ENCODE measurements around the gene BET1L. TPM values are rescaled to one million over a fixed set of nuclear protein-coding genes. Genes with fewer than 3 reads are reported as not detected.

The BET1L gene
- total RNA-seq, 1 experiment from 2014 or later: 22.6 TPM

DNA sequence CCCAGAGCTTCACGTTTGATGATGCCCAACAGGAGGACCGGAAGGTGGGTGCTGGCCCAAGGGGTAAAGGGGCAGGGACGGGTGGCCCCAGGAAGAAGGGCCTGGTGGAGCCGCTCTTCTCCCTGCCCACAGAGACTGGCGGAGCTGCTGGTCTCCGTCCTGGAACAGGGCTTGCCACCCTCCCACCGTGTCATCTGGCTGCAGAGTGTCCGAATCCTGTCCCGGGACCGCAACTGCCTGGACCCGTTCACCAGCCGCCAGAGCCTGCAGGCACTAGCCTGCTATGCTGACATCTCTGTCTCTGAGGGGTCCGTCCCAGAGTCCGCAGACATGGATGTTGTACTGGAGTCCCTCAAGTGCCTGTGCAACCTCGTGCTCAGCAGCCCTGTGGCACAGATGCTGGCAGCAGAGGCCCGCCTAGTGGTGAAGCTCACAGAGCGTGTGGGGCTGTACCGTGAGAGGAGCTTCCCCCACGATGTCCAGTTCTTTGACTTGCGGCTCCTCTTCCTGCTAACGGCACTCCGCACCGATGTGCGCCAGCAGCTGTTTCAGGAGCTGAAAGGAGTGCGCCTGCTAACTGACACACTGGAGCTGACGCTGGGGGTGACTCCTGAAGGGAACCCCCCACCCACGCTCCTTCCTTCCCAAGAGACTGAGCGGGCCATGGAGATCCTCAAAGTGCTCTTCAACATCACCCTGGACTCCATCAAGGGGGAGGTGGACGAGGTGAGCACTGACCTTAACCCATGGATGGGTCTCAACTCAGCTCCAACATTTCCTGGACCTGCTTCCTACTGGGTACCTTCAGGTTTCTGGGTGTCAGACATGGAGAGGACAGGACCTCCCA is 2.3 kb upstream of the BET1L start:
- Histone ChIP-seq H3K4me3 (peak overlapping the region; percentile 88), H3K9me3 (replicated peaks) (no peaks in the 10 kb centered on the region), H3K27me3 (no peaks in the 10 kb centered on the region), H3K36me3 (peaks cover 49% of the 10 kb centered on the region), H3K4me1 (peaks cover 12% of the 10 kb centered on the region), H3K27ac (peak overlapping the region; percentile 66)
- DNase-seq: no peak

DNA sequence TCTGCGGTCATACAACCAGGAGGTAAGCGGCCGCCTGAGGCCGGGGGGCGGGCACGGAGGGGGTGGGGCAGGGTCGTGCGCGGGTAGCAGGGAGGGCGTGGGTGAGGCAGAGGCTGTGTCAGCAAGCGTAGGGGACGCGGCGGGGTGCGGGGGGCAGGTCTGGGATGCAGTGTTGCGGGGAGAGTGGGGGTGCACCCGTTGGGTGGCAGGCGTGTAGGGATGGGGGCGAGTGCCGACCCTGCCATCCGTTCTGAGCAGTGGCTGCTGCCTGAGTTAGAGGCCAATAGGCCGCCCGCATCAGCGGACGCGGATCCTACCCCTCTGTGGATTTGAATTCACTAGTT is 1.7 kb upstream of the BET1L start:
- peaks cover 44% of the 10 kb centered on the region for H3K36me3 ChIP-seq
- DNase-seq: no peak
- peak overlapping the region; percentile 66; the same call in 1 of the 2 replicates for H3K27ac ChIP-seq
- no peaks in the 10 kb centered on the region for H3K27me3 ChIP-seq
- peaks cover 18% of the 10 kb centered on the region for H3K4me1 ChIP-seq
- no peaks in the 10 kb centered on the region for H3K9me3 ChIP-seq (replicated peaks)
- H3K4me3 ChIP-seq: peak overlapping the region; percentile 88

DNA sequence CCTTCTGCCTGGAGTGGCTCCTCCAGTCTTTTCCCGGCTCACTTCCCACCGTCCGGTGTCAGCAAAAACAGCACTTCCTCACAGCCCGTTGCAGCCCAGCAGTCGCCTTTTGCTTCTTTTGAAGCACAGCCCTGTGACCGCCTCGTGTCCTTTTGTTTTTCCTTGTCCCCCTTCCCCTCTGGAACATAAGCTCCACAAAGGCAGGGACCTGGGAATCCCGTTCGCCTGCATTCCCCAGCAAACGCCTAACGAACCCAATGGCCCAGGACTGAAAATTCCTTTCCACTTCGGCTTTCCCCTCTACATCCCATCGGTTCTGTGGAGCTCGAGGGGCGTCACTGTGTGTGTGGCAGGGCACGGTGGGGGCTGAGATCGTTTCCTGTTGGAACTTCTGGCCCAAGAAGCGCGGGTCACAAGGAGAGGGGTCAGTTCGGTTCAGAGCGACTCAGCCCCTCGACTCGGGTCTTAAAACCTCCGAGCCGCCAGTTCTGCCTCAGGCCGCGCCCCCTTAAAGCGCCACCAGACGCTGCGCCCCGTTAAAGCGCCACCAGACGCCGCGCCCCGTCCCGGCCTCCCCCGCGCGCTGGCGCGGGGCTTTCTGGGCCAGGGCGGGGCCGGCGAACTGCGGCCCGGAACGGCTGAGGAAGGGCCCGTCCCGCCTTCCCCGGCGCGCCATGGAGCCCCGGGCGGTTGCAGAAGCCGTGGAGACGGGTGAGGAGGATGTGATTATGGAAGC is 1.1 kb upstream of the BET1L start:
- Histone ChIP-seq H3K4me1 (peaks cover 21% of the 10 kb centered on the region), H3K36me3 (peaks cover 39% of the 10 kb centered on the region), H3K27me3 (no peaks in the 10 kb centered on the region), H3K4me3 (peak overlapping the region; percentile 88), H3K9me3 (replicated peaks) (no peaks in the 10 kb centered on the region), H3K27ac (peak overlapping the region; percentile 66)
- peak; percentile 66 to 75 for DNase-seq

DNA sequence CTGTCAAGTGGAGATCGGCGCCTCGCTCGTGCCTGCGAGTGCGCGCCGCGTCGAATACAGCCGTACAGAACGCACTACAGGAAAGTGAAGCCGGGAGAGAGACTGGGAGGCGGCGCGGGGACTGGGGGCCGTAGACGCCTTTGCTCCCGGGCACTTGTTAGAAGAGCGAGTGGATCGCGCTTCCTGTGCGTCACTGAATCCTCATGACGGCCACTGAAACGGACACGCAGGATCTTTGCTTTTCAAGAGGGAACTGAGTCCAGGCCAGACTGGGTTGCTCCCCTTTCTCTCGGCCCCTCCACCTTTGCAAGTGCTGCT is 623 bp upstream of the BET1L start:
- peaks cover 21% of the 10 kb centered on the region for H3K4me1 ChIP-seq
- no peaks in the 10 kb centered on the region for H3K9me3 ChIP-seq (replicated peaks)
- no peak for DNase-seq
- peak overlapping the region; percentile 88 for H3K4me3 ChIP-seq
- H3K27me3 ChIP-seq: no peaks in the 10 kb centered on the region
- H3K36me3 ChIP-seq: peaks cover 35% of the 10 kb centered on the region
- H3K27ac ChIP-seq: peak overlapping the region; percentile 66

DNA sequence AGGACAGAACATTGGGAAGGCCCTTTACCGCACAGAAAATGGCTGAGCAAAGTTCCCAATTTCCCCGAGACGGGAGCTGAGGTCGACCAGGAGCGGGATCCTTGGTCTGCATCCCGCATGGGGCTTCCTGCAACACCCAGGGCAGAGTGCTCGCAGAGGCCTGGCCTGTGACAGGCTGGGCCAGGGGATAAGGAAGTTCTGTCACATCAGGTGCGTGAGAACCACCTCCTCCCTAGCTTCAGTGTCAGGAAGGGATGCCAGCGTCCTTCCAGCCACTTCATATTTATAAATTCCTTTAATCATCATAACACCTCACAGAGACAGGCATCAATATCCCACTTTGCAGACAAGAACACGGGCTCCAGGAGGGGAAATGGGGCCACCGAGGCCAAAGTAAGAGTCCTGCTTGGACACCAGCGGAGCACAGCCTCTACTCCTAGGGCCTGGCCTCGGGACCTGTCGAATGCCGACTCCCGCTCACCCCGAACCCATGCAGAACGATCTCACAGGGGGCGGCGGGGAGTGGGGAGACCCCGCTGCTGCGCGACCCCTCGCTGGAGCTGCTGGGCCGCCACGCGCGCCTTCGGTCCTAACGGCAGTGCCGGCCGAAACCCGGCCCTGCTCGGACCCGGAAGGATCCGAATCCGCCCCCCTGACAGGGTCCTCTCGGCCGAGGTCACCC is 532 bp downstream of the BET1L start:
- H3K4me1 ChIP-seq: peaks cover 21% of the 10 kb centered on the region
- H3K4me3 ChIP-seq: peak overlapping the region; percentile 88
- H3K9me3 ChIP-seq (replicated peaks): no peaks in the 10 kb centered on the region
- peak in 1 of 2 experiments; percentile 13 for DNase-seq
- H3K36me3 ChIP-seq: peaks cover 23% of the 10 kb centered on the region
- no peaks in the 10 kb centered on the region for H3K27me3 ChIP-seq
- H3K27ac ChIP-seq: peak overlapping the region; percentile 66

DNA sequence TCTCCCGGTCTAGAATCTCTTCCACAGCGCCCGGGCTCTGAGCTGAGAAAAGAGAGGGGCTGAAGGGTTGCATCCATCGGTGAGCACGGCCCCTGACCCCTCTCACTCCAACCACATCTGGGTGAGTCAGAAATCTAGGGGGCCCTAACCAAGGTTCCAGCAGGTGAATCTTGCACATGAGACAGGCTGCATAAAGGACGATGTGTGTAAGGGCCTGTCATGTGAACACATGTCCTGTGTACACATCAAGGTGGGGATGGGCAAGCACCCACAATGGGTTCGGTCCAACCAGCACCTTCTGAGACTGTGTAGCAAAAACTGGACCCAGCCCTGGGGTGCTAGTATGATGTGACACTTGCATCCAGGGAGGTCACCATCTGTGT is 1.2 kb downstream of the BET1L start:
- DNase-seq: no peak
- Histone ChIP-seq H3K27ac (no peak overlapping the region), H3K4me3 (no peak overlapping the region; the same call in 1 of the 2 replicates), H3K36me3 (peaks cover 18% of the 10 kb centered on the region), H3K9me3 (replicated peaks) (no peaks in the 10 kb centered on the region), H3K27me3 (no peaks in the 10 kb centered on the region), H3K4me1 (peaks cover 21% of the 10 kb centered on the region)

DNA sequence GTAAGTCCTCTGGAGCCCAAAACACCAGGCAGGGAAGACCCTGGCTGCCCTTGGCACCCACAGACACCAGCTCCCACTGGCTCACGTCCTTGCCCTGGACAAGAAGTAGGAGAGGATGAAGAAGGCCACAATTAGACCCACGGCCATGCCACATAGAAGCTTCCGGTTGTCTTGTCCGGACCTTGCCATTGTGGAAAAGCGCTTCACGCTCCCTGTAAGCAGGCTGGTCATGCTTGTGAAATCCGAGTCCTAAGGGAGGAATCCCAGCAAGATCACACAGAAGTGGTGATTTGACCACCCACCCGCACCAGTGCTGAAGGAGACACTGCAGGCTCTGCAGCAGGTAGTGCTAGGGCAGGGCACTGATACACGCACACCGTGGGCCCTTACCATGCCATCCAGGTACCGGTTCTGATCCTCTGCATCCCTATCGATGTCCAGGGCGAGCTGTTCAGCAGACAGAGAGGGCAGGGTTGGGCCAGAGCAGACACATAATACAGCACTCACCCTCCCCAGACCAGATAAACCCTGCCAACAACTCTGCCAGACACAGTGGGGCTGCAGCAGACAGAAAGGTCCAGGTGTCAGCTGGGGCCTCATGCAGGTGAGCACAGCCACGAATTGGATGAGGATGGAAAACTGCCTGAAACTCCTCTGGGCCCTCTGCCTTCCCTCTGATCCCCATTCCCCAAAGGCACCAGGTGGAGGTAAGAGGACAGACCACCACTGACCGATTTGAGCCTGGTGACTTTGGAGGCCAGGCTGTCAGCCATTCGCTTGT is 1.8 kb downstream of the BET1L start:
- no peak overlapping the region for H3K27ac ChIP-seq
- DNase-seq: no peak
- H3K4me1 ChIP-seq: peaks cover 21% of the 10 kb centered on the region
- no peaks in the 10 kb centered on the region for H3K9me3 ChIP-seq (replicated peaks)
- H3K36me3 ChIP-seq: peaks cover 13% of the 10 kb centered on the region
- no peaks in the 10 kb centered on the region for H3K27me3 ChIP-seq
- H3K4me3 ChIP-seq: no peak overlapping the region

DNA sequence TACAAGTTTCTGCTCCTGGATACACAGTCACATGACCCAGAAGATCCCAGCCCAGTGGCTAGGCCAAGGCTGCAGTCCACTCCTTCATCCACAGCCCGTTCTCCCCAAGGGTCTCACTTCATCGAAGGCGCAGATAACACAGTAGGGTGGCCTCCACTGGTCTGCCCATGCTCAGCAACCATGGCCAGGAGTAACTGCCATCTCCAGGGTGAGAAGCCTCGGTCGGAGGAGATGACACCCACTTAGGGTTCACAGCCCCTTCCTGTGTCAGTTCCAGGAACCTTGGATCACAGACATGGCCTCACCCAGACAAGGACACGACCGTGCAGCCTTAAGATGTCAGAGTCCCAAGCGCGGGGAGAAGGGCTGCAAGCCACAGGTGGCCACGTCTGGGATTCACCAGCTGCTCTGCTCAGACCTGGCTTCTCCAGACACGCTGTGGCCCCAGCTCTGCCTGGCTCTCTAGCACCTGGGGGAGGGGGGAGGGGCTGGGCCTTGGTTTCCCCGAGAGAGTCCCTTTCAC is 2.6 kb downstream of the BET1L start:
- peaks cover 5% of the 10 kb centered on the region for H3K36me3 ChIP-seq

DNA sequence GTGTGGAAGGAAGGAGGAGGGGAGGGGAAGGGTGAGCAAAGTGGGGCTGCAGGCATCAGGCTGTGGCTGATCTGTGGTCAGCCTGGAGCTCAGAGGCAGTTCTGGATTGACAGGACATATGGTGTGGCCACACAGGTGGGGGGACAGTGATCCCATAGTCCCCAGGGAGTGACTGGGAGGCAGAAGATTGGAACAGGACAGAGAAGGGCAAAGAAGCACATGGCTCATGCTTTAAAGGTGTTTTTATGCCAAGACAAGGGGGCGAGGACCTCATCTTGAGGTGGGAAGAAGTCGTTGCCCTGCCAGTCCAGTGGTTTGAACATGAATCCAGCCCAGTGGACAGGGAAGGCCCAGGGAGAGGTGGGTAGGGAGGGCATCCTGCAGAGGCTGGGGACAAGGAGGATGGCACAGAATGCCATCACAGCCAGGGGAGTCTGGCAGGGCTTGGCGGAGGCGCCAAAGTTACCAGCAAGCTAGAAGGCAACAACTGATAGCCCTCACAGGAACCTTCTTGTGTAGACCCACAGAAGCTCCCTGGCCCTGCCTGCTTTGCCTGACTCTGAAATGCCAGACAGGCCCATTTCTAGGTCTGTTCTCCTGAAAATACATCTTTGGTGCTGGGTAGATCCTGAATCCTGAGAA is 3.1 kb downstream of the BET1L start:
- no peak overlapping the region for H3K27ac ChIP-seq
- H3K27me3 ChIP-seq: no peaks in the 10 kb centered on the region
- H3K4me3 ChIP-seq: no peak overlapping the region
- H3K9me3 ChIP-seq (replicated peaks): no peaks in the 10 kb centered on the region
- DNase-seq: peak; percentile 44 to 60
- peaks cover 9% of the 10 kb centered on the region for H3K4me1 ChIP-seq
- H3K36me3 ChIP-seq: peaks cover 4% of the 10 kb centered on the region

More for the DNA sequence above, 2.6 kb downstream of the BET1L start:
- no peak for DNase-seq
- Histone ChIP-seq H3K4me1 (peaks cover 13% of the 10 kb centered on the region), H3K27ac (no peak overlapping the region), H3K4me3 (no peak overlapping the region), H3K9me3 (replicated peaks) (no peaks in the 10 kb centered on the region), H3K27me3 (no peaks in the 10 kb centered on the region)

DNA sequence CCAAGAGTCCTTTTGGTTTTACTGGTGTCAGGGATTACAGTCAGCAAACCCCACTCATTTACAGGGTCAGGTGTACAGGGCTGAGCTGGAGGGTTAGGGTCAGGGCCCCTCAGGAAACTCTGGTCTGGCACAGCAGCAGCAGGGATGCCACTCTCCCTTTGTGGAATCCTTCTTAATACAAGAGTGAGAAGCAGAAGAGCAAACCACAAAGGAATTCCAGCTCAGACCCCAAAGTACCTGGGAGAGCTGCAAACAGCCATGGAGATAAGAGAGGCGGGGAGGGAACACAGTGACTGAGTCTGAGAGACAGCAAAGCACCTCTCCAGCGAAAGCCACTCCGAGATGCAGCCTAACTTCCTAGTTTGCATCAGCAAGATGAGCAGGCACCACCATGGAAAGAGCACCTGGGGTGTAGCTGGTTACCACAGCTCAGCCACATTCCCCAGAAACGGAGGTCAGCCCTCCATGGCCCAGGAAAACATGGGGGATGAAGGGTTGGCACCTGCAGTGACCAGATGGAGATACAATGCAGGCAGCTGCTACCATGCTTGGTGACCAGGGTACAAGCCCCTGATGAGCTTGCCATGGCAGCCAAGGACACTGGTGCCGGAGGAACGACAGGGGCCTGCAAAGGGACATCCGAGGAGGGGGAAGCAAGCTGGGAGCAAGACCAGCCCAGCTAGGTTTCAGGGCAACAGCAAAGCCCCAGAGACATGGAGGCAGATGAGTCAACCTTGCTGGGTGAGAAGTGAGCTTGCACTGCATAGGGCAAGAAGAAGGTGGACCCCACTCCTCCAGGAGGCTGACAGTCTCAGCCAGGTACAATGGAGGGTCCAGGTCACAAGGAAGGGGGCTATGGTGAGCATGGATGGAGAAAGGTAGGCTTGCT is 3.9 kb downstream of the BET1L start:
- H3K4me3 ChIP-seq: no peak overlapping the region
- no peak overlapping the region for H3K27ac ChIP-seq
- peaks cover 9% of the 10 kb centered on the region for H3K4me1 ChIP-seq
- H3K36me3 ChIP-seq: peaks cover 4% of the 10 kb centered on the region
- H3K27me3 ChIP-seq: no peaks in the 10 kb centered on the region
- no peaks in the 10 kb centered on the region for H3K9me3 ChIP-seq (replicated peaks)
- no peak for DNase-seq

DNA sequence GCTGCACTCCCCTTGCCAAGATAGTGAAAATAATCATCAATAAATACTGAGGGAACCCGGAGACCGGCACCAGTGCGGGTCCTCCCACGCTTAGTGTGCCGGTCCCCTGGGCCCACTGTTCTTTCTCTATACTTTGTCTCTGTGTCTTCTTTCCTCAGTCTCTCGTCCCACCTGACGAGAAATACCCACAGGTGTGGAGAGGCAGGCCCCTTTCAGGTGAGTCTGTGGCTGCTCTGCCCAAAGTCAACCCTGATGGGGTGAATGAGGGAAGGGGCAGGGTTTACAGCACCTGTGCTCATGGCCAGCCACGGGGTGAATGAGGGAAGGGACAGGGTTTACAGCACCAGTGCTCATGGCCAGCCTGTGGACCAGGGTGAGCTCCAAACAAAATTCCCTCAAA is 4.7 kb downstream of the BET1L start:
- peaks cover 4% of the 10 kb centered on the region for H3K36me3 ChIP-seq
- DNase-seq: no peak
- H3K4me1 ChIP-seq: peaks cover 9% of the 10 kb centered on the region
- H3K9me3 ChIP-seq (replicated peaks): no peaks in the 10 kb centered on the region
- H3K27me3 ChIP-seq: no peaks in the 10 kb centered on the region
- no peak overlapping the region for H3K27ac ChIP-seq
- no peak overlapping the region for H3K4me3 ChIP-seq

DNA sequence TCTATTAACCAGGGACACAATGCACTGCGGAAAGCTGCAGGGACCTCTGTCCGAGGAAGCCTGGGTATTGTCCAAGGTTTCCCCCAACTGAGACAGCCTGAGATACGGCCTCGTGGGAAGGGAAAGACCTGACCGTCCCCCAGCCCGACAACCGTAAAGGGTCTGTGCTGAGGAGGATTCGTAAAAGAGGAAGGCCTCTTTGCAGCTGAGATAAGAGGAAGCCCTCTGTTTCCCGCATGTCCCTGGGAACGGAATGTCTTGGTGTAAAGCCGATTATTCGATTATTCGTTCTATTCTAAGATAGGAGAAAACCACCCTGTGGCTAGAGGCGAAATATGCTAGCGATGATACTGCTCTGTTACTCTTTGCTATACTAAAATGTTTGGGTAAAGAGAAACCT is 5.2 kb downstream of the BET1L start:
- Histone ChIP-seq H3K4me1 (peaks cover 9% of the 10 kb centered on the region), H3K36me3 (peaks cover 4% of the 10 kb centered on the region), H3K27me3 (no peaks in the 10 kb centered on the region)

More for the DNA sequence above, 5.2 kb downstream of the BET1L start:
- Histone ChIP-seq H3K4me3 (no peak overlapping the region), H3K27ac (no peak overlapping the region), H3K9me3 (replicated peaks) (no peaks in the 10 kb centered on the region)
- no peak for DNase-seq

Measured in SJCRH30 (cell line).